ENCODE data around the gene TAP1.
A peak's percentile ranks its signal among the peaks of the same experiment; 100 is the strongest.
"Not testable (repeated sequence)": the region's sequence is repeated elsewhere in the genome, so short reads cannot be mapped to it uniquely, and the experiment has no call there.

TAP1 gene, protein sequence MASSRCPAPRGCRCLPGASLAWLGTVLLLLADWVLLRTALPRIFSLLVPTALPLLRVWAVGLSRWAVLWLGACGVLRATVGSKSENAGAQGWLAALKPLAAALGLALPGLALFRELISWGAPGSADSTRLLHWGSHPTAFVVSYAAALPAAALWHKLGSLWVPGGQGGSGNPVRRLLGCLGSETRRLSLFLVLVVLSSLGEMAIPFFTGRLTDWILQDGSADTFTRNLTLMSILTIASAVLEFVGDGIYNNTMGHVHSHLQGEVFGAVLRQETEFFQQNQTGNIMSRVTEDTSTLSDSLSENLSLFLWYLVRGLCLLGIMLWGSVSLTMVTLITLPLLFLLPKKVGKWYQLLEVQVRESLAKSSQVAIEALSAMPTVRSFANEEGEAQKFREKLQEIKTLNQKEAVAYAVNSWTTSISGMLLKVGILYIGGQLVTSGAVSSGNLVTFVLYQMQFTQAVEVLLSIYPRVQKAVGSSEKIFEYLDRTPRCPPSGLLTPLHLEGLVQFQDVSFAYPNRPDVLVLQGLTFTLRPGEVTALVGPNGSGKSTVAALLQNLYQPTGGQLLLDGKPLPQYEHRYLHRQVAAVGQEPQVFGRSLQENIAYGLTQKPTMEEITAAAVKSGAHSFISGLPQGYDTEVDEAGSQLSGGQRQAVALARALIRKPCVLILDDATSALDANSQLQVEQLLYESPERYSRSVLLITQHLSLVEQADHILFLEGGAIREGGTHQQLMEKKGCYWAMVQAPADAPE

GRCh38 chr6:32853541-32854375 lies at the start of gene TAP1, which contains the start of gene PSMB9:
TSS of gene TAP1 (minus strand) at chr6:32853704. CDS start at chr6:32853636, 68 bp downstream.
TSS of gene PSMB9 (plus strand) at chr6:32854192. CDS start at chr6:32854230, 38 bp downstream.
- peak; percentile 80 for DNase-seq

- DNase-seq, result no peak
Observed at GRCh38 chr6:32895006-32895345, 41.5 kb upstream of the TAP1 start.

DNA sequence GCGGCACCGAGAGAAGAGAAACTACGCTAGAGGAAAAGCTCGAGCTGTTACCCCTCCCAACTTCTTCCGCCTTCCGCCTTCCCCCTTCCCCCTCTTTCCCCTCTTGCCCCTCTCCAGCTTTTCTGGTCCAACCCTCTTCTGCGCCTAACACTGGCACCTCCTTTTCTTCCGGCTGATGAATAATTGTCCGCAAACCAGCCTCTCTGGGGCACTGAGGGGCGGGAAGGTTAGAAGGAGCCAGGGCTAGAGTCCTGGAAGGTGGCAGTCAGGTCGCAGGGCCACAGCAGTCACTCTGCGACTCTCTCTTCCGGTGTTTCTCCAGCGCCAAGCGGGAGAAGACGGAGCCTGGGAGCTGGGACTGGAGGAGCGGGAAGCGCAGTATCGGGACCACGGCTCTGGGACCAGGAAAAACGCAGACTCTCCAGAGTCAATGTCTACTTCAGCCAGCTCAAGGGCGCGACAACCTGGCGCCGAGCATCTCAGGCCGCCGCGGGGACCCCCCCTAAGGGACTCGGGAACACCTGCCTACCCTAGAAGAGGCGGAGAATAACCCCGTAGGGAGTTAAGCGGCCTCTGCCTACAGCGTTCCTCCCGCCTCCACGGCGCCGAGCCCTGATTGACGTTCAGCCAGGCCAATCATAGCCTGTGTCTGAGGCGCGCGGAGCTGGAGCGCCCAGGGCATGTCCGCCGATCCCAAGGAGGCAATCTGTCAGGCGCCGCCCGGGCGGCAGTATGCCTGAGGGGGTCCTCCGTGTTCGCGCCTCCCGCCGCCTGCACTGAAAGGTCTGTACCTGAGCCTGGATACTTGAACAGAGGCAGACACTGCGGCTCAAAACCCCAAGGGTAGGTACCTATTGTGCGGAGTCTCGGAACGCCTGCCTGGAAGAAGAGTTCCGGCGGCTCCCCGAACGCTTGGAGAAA lies 40.8 kb upstream of the TAP1 start:
- peak; percentile 90 for DNase-seq

- DNase-seq, result no peak
Observed at GRCh38 chr6:32890831-32891230, 37.3 kb upstream of the TAP1 start.

DNA sequence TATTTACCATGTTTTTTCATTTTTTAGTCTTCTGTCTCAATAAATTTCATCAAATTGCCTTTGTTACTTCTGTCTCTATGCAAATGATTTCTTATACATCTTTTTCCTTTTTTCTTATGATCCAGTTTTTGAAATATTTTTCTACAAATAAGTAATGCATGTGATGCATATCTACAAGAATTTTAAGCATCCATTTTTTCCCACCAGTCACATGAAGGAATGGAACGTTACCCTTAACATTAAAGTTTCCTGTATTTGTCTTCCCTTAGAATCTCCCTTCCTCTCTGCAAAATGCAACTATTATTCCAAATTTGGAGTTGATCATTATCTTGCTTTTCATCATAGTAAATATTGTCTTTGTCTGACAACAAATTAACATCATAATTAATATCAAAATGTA lies 36.0 kb upstream of the TAP1 start:
- no peak for DNase-seq

GRCh38 chr6:32888576-32888975 lies 35.1 kb upstream of the TAP1 start:
- DNase-seq, result no peak

- DNase-seq, result no peak
Observed at GRCh38 chr6:32887616-32888015, 34.1 kb upstream of the TAP1 start.

DNA sequence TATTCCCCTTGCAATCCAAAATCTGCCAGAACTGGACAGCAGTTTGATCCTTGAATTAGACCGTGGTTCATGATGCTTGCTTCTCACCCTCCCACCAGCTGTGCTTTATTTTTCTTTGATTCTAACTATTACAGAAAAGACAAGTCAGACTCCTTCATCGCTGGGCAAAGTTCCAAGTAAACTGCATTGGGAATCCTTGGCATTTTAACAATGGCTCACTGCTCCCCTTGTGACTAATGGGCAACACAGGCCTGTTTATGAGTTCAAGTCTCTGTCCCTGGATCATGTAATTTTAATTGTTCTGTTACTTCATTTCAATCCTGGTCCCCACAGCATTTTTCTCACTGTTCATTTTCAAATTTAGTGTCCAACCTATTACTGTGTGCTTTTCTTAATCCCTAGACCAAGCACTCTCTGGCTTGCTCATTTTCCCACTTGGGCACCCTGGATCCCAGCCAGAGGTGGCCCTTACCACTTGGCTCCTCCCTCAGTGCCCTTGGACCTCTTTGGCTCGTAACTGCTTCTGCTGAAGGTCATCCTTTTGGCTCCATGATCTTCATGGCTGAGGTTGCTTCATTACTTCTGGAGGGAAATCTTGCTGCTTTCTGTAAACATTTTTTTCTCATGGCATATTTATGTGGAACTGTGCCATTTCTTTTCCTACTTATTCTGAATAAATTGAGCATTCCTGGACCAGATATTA lies 33.3 kb upstream of the TAP1 start:
- no peak for DNase-seq

DNA sequence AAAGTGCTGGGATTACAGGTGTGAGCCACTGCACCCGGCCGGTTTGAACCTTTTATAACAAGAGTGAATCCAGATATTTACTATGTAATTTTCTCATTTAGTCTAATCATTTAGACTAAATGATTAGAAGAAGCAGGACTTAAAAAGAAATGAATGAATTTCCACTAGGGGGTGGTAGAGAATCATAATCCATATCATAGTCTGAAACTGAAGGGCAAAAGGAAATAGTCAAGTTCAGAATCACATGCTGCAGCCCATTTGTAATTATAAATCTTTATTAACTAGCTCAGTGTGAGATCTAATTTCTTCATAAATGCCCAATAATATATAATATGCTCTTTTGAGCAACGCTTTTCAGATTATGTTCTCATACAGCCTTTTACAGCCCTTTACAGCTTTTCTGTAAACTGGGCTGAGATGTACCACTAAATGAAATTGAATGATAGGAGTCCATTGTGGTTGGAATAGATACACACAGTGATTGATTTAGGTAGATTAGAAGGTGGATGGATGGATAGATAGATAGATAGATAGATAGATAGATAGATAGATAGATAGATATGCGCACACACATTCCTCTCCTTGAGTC lies 32.3 kb upstream of the TAP1 start:
- DNase-seq, result peak; percentile 35

DNA sequence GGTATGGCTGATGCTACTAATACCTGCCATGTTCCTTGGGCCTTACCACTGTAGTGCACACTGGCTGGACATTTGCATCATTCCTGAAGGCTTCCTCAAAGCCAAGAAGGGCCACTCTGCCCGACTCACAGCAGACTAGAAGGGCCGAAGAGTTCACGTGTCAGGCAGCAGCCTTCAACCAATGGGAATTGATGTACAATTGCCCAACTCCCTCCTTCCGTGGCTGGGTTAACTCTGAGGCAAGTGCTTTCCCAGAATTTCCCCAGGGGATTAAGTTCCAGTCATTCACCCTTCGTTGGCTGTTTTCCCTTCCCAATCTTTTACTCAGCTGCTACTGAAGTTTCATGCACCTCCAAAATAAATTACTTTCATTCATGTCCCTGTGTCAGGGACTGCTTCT lies 30.3 kb upstream of the TAP1 start:
- no peak for DNase-seq

GRCh38 chr6:32882879-32883250 lies 29.4 kb upstream of the TAP1 start:
- no peak for DNase-seq

- not testable (repeated sequence) for DNase-seq
Observed at GRCh38 chr6:32880962-32881361, 27.5 kb upstream of the TAP1 start.

- DNase-seq, result no peak
Observed at GRCh38 chr6:32879691-32880090, 26.2 kb upstream of the TAP1 start.

DNA sequence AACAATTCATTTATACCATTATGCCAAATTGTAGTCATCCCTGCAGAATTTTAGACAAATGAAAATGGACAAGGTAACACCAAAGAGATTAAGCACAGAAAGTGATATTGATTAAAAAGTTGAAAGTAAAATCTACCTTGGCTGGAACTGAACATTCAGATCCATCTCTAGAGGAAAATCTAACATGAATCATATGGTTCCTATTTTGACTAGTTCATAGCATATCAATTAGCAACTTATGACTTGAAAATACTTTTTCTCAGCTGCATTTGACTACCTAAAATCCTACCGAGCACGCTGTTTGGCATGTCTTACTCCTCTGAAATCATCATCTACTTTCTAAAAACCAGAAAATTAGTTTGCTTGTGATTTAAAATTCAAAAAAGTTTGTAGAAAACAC lies 23.1 kb upstream of the TAP1 start:
- DNase-seq, result no peak

- not testable (repeated sequence) for DNase-seq
Observed at GRCh38 chr6:32873947-32874346, 20.4 kb upstream of the TAP1 start.

- peak; percentile 23 for DNase-seq
Observed at GRCh38 chr6:32868257-32868788, 14.8 kb upstream of the TAP1 start.

DNA sequence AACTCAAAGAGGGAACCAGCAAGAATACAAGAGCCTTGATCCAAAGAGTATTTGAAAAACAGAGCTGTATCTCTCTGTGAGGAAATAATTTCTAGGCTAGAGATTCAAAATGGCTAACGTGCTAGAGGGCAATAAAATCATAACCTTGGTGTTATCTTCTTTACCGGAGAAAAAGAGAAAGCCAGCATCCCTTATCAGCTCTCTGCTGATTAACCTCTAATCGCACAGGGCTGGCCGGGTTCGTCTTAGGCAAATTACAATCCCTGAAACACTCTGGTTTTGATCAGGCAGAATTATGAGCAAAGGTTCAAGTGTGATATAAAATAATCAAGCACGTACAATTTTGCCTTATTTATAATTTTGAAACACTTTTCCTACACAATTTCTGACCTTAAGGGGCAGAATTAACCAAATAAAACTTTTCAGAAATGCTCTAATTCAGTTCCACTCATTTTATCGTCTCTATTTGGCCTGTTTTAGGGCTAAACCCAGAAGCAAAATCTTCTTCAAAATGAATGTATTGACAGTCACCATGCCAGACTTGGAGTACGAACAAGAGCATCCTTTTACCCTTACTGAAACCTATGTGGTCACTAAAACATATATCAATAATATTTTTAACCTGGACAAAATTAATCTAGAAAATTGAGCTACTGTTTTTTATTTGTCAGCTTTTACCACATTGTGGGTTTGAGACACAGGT lies 14.2 kb upstream of the TAP1 start:
- DNase-seq, result no peak

- DNase-seq, result no peak
Observed at GRCh38 chr6:32867022-32867477, 13.5 kb upstream of the TAP1 start.

DNA sequence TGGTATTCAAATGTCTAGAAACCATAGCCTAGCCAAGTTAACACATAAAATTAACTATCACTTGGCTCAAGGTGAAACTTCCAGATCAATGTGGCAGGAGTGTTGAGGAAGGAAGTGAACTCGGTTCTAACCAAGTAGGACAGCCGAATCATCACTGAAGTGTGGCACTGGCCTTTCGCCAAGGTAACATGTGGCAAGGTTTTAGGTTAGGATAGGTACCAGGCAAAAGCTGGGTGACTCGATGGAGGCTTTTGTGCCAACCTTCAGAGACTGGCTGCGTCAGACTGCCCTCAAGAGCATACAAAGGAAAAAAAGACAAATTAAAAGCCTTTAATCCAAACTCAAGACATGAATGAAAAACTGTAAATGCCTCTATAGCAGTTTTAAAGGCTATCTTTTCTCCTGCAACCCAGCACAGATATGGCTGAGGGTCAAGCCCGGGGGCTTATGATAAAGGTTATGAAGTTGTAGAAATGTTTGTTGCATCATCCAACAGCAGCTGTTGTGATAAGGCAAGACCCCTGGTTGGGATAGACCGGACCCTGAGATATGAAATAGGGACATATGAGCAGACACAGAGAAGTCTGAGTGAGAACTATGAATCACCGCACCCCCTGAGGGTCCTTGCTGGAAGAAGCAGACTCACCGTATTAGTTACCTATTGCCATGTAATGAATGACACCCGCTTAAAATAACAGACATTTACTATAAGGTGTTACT lies 12.4 kb upstream of the TAP1 start:
- no peak for DNase-seq

Data from NCI-H1048 (cell line).